Neural crest cell (in vitro differentiated cells): Measurements from ENCODE around the gene LINC00237. TPM values are rescaled to one million over a fixed set of nuclear protein-coding genes. Genes with fewer than 3 reads are reported as not detected.

Experiments used
- DNase-seq: peaks from one replicate; pipeline ENCODE4 v3.0.0; 2021; ENCODE audit warnings: low read depth, mixed read lengths, low spot score
- H3K27ac Mint-ChIP-seq: one replicate; pipeline ENCODE4 v1.8.0; 2021; ENCODE audit warnings: mild to moderate bottlenecking, mixed read lengths; ENCODE audit not compliant: unreplicated experiment
- H3K27me3 Mint-ChIP-seq: 2 replicates; pipeline ENCODE4 v1.8.0; 2021; ENCODE audit warnings: low read depth, mild to moderate bottlenecking, mixed read lengths
- H3K36me3 Mint-ChIP-seq: 2 replicates; pipeline ENCODE4 v1.8.0; 2021; ENCODE audit warnings: low read depth, mild to moderate bottlenecking, mixed read lengths
- H3K4me1 Mint-ChIP-seq: 2 replicates; pipeline ENCODE4 v1.8.0; 2021; ENCODE audit warnings: mixed read lengths
- H3K4me3 Mint-ChIP-seq: one replicate; pipeline ENCODE4 v1.8.0; 2021; ENCODE audit warnings: mild to moderate bottlenecking, mixed read lengths
- H3K9me3 Mint-ChIP-seq: 2 replicates; pipeline ENCODE4 v1.8.0; 2021; ENCODE audit warnings: mixed read lengths
- CTCF ChIP-seq: fragments of 200-600 bp; sonication (generic); conservative IDR thresholded peaks from 2 replicates; pipeline ENCODE4 v1.5.0; 2021; ENCODE audit warnings: antibody characterized with exemption, mild to moderate bottlenecking
- total RNA-seq: library from RNA; stranded (reverse); gene quantifications from 2 replicates; pipeline ENCODE4 v1.2.1, GENCODE V29; 2021

The LINC00237 gene
- total RNA-seq, 1 donor from 2014 or later: not detected

- DNase-seq: no peak
- Mint-ChIP-seq H3K4me1 (peaks cover 4% of the 10 kb centered on the region), H3K9me3 (no peaks in the 10 kb centered on the region), H3K27me3 (no peaks in the 10 kb centered on the region), H3K4me3 (no peak overlapping the region), H3K36me3 (peaks cover 2% of the 10 kb centered on the region), H3K27ac (no peak overlapping the region)
- no peak for TF ChIP-seq CTCF
Measured at GRCh38 chr20:21133404-21133803, 27.2 kb upstream of the LINC00237 start.

- H3K27me3 Mint-ChIP-seq: peaks cover 2% of the 10 kb centered on the region
- no peak overlapping the region for H3K27ac Mint-ChIP-seq
- no peak for DNase-seq
Measured at GRCh38 chr20:21129861-21130260, 23.7 kb upstream of the LINC00237 start.

GRCh38 chr20:21127201-21127981, 21.2 kb upstream of the LINC00237 start:
- Mint-ChIP-seq H3K36me3 (no peaks in the 10 kb centered on the region), H3K9me3 (no peaks in the 10 kb centered on the region), H3K4me1 (peaks cover 22% of the 10 kb centered on the region), H3K27me3 (peaks cover 2% of the 10 kb centered on the region), H3K4me3 (peak overlapping the region; percentile 88), H3K27ac (no peak overlapping the region)
- TF ChIP-seq CTCF: no peak
- no peak for DNase-seq

More at GRCh38 chr20:21129861-21130260, 23.7 kb upstream of the LINC00237 start:
- peak overlapping the region; percentile 29 for H3K4me3 Mint-ChIP-seq
- no peaks in the 10 kb centered on the region for H3K9me3 Mint-ChIP-seq
- peak; percentile 27 for TF ChIP-seq CTCF
- peaks cover 22% of the 10 kb centered on the region for H3K4me1 Mint-ChIP-seq
- no peaks in the 10 kb centered on the region for H3K36me3 Mint-ChIP-seq

- H3K27ac Mint-ChIP-seq: no peak overlapping the region
- no peak for TF ChIP-seq CTCF
- H3K4me1 Mint-ChIP-seq: peaks cover 22% of the 10 kb centered on the region
- H3K4me3 Mint-ChIP-seq: peak overlapping the region; percentile 88
- no peaks in the 10 kb centered on the region for H3K9me3 Mint-ChIP-seq
- no peaks in the 10 kb centered on the region for H3K36me3 Mint-ChIP-seq
- DNase-seq: no peak
- H3K27me3 Mint-ChIP-seq: peaks cover 2% of the 10 kb centered on the region
Measured at GRCh38 chr20:21126581-21126870, 20.4 kb upstream of the LINC00237 start.

GRCh38 chr20:21125849-21126580, 19.9 kb upstream of the LINC00237 start, which contains the start of gene KIZ:
Gene KIZ, plus strand, starts transcription at chr20:21126082. Its CDS starts 34 bp downstream, at chr20:21126116.
- H3K27me3 Mint-ChIP-seq: peaks cover 2% of the 10 kb centered on the region
- DNase-seq: peak; percentile 99
- peak; percentile 54 for TF ChIP-seq CTCF
- peaks cover 22% of the 10 kb centered on the region for H3K4me1 Mint-ChIP-seq
- H3K36me3 Mint-ChIP-seq: no peaks in the 10 kb centered on the region
- H3K9me3 Mint-ChIP-seq: no peaks in the 10 kb centered on the region
- peak within 1 kb of the TSS; percentile 88 for H3K4me3 Mint-ChIP-seq
- H3K27ac Mint-ChIP-seq: no peak within 1 kb of the TSS
